Coronary artery (tissue), 2 donors: ENCODE data around the gene PLEK2.
"Not testable (repeated sequence)": the region's sequence is repeated elsewhere in the genome, so short reads cannot be mapped to it uniquely, and the experiment has no call there.

Experiments
- DNase-seq: peaks from one replicate; pipeline ENCODE4 v3.0.0-alpha.2; 2017; ENCODE audit warnings: low spot score
- H3K27ac ChIP-seq, 2 donors: fragments of 200-600 bp; sonication (generic); one replicate each; pipeline ENCODE4 v1.5.1; 2016 to 2019
- H3K4me3 ChIP-seq: fragments of 200-600 bp; sonication (generic); 2 replicates; pipeline ENCODE4 v1.5.1; 2016; ENCODE audit warnings: mild to moderate bottlenecking, moderate library complexity
- TF ChIP-seq, protein P1 (sequence below): fragments of 200-600 bp; sonication (generic); IDR thresholded peaks from one replicate; pipeline ENCODE4 v1.5.1; 2019; ENCODE audit warnings: antibody characterized with exemption

PLEK2 gene

DNA sequence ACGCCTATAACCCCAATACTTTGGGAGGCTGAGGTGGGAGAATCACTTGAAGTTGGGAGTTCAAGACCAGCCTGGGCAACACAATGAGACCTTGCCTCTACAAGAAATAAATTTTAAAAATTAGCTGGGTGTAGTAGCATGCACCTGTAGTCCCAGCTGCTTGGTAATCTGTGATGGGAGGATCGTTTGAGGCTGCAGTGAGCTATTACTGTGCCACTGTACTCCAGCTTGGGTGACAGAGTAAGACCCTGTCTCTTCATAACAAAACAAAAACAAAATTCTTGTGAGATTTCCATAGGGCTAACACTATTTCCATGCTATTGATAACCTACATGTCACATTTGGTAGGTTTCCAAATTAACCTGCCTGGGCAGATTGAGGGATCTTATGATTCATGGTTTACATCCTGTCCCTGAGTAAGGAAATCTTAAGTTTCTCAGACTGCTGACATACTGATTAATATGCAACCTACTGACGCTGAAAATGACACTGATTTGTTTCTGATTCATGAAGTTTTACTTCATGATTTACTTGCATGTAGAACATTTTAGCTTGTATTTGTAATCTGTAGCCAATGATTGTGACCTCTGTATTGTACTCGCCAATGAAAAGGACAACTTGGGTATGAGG lies 68.2 kb downstream of the PLEK2 start:
- Histone ChIP-seq H3K4me3 (no peak overlapping the region), H3K27ac (no peak overlapping the region)
- no peak for DNase-seq
- TF ChIP-seq, protein P1, sequence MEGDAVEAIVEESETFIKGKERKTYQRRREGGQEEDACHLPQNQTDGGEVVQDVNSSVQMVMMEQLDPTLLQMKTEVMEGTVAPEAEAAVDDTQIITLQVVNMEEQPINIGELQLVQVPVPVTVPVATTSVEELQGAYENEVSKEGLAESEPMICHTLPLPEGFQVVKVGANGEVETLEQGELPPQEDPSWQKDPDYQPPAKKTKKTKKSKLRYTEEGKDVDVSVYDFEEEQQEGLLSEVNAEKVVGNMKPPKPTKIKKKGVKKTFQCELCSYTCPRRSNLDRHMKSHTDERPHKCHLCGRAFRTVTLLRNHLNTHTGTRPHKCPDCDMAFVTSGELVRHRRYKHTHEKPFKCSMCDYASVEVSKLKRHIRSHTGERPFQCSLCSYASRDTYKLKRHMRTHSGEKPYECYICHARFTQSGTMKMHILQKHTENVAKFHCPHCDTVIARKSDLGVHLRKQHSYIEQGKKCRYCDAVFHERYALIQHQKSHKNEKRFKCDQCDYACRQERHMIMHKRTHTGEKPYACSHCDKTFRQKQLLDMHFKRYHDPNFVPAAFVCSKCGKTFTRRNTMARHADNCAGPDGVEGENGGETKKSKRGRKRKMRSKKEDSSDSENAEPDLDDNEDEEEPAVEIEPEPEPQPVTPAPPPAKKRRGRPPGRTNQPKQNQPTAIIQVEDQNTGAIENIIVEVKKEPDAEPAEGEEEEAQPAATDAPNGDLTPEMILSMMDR: no peak

DNA sequence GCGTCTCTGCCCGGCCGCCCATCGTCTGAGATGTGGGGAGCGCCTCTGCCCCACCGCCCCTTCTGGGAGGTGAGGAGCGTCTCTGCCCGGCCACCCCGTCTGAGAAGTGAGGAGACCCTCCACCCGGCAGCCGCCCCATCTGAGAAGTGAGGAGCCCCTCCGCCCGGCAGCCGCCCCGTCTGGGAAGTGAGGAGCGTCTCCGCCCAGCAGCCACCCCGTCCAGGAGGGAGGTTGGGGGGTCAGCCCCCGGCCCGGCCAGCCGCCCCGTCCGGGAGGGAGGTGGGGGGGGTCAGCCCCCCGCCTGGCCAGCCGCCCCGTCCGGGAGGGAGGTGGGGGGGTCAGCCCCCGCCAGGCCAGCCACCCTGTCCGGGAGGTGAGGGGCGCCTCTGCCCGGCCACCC lies 70.7 kb downstream of the PLEK2 start:
- H3K4me3 ChIP-seq, DNase-seq, H3K27ac ChIP-seq: not testable (repeated sequence)
